ENCODE measurements around the gene SCRN2. TPM values are rescaled to one million over a fixed set of nuclear protein-coding genes. Genes with fewer than 3 reads are reported as not detected.

The SCRN2 gene
- total RNA-seq, 1 donor from 2014 or later: 14.9 TPM

DNA sequence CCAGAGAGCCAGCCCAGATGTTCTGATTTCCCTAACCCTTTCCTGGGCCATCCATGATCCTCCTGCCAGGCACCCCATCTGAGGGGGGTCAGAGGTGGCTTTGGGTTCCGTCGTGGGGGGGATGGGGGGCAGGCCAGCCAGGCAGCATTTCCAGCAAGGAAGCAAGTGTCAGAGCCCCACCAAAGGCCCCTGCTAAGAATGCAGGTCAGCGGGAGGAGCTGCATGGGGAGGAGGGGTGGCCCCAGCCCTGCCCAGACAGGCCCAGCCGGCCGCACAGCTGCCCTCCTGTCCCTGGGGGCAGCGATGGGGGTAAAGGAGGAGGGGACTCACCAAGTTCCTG is 2.3 kb upstream of the SCRN2 start:
- no peaks in the 10 kb centered on the region for H3K9me3 Mint-ChIP-seq (ENCODE audit: low read depth)
- H3K27ac Mint-ChIP-seq (ENCODE audit: unreplicated experiment): no peak overlapping the region
- TF ChIP-seq, protein P1, sequence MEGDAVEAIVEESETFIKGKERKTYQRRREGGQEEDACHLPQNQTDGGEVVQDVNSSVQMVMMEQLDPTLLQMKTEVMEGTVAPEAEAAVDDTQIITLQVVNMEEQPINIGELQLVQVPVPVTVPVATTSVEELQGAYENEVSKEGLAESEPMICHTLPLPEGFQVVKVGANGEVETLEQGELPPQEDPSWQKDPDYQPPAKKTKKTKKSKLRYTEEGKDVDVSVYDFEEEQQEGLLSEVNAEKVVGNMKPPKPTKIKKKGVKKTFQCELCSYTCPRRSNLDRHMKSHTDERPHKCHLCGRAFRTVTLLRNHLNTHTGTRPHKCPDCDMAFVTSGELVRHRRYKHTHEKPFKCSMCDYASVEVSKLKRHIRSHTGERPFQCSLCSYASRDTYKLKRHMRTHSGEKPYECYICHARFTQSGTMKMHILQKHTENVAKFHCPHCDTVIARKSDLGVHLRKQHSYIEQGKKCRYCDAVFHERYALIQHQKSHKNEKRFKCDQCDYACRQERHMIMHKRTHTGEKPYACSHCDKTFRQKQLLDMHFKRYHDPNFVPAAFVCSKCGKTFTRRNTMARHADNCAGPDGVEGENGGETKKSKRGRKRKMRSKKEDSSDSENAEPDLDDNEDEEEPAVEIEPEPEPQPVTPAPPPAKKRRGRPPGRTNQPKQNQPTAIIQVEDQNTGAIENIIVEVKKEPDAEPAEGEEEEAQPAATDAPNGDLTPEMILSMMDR (IDR thresholded peaks at IDR 0.05): peak; percentile 11
- H3K36me3 Mint-ChIP-seq (ENCODE audit: low read depth): no peaks in the 10 kb centered on the region
- no peak overlapping the region for H3K4me3 Mint-ChIP-seq (ENCODE audit: unreplicated experiment)
- no peak for DNase-seq (ENCODE audit: low spot score)
- H3K27me3 Mint-ChIP-seq (ENCODE audit: low read depth): peaks cover 18% of the 10 kb centered on the region
- peaks cover 27% of the 10 kb centered on the region for H3K4me1 Mint-ChIP-seq (ENCODE audit: low read depth)

DNA sequence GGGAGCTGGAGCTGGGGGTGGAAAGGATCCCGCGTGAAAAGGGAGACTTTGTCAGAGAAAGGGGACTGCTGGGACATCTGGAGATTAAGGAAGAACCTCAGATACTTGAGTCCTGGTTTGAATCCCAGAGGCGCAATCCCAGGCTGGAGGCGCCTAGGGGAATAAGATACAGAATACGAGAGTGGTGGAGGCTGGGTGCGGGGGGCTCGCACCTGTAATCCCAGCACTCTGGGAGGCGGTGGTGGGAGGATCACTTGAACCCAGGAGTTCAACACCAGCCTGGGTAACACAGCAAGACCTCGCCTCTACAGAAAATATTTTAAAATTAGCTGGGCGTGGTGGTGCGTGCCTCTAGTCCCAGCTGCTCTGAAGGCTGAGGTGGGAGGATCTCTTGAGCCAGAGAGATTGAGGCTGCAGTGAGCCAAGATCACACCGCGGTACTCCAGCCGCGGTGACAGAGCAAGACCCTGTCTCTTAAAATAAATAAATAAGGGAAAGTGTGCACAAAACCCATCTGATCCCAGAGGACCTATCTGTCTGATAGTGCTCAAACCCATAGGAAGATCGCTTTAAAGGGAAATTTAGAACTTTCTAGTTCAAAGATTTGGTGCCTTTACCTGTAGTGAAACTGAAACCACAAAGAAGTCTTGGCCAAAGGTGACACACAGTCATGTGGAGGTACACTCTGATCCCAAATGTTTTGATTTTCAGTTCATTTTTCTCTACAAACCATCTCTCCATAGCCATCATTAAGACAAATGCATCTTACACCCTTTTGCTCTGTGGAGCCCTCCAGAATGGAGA is 617 bp upstream of the SCRN2 start:
- Mint-ChIP-seq H3K36me3 (ENCODE audit: low read depth) (peaks cover 2% of the 10 kb centered on the region), H3K9me3 (ENCODE audit: low read depth) (no peaks in the 10 kb centered on the region), H3K27me3 (ENCODE audit: low read depth) (peaks cover 13% of the 10 kb centered on the region), H3K4me3 (ENCODE audit: unreplicated experiment) (peak overlapping the region; percentile 97), H3K27ac (ENCODE audit: unreplicated experiment) (peak overlapping the region; percentile 79), H3K4me1 (ENCODE audit: low read depth) (peaks cover 23% of the 10 kb centered on the region)
- TF ChIP-seq, protein P1 (IDR thresholded peaks at IDR 0.05): peak; percentile 68
- DNase-seq (ENCODE audit: low spot score): no peak

DNA sequence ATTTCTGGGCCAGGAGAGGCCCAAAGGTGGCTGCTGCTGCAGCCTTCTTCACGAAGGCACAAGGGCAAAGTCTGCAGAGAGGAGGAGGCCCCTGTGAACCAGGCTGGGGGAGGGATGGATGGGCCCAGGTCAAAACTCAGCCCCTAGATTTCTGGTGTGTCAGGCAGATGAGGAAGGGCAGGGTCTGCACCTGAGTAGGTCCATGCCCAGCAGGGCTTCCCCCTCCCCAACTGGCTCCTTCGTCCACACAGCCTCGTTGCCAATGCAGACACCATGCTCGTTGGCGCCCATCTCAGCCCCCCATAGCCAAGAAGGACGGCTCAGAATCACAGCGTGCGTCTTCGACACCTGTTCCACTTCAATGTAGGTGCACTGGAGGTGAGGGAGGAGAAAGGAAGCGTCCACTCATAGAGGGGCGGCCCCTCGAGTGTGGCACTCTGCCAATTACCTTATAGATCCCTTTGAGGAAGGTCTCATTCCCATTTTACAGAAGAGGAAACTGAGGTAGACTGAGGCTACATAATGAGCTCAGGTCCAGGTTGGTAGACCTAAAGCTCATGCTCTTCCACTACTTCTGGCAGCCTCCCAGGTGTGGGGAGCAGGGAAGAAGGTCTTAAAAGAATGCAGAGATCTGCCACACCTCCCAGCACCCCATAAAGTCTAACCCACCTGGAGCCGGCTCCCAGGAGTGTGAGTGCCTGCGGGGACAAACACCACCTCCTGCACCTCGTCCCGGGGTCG is 902 bp downstream of the SCRN2 start:
- peaks cover 3% of the 10 kb centered on the region for H3K27me3 Mint-ChIP-seq (ENCODE audit: low read depth)
- no peak for DNase-seq (ENCODE audit: low spot score)
- H3K27ac Mint-ChIP-seq (ENCODE audit: unreplicated experiment): no peak overlapping the region
- no peaks in the 10 kb centered on the region for H3K9me3 Mint-ChIP-seq (ENCODE audit: low read depth)
- H3K4me1 Mint-ChIP-seq (ENCODE audit: low read depth): peaks cover 23% of the 10 kb centered on the region
- peak overlapping the region; percentile 97 for H3K4me3 Mint-ChIP-seq (ENCODE audit: unreplicated experiment)
- H3K36me3 Mint-ChIP-seq (ENCODE audit: low read depth): peaks cover 2% of the 10 kb centered on the region
- TF ChIP-seq, protein P1 (IDR thresholded peaks at IDR 0.05): no peak

DNA sequence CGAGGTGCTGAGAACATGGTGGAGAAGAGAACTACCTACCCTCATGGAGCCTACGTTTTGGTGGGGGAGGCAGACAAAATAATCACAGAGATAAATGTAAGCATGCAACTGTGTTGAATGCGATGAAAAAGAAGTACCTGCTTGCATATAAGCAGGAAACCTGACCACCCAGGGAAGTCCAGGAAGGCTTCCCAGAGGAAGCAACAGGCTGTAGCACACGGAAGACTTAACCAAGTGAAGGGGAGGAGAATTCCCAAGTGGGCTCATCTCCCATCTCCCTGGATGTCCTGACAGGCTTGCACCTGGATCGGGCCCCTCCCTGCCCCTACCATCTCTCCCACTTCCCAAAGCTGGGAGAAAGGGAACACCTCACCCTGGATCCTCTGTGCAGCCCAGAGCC is 2.0 kb downstream of the SCRN2 start:
- TF ChIP-seq, protein P1 (IDR thresholded peaks at IDR 0.05): no peak
- Mint-ChIP-seq H3K27me3 (ENCODE audit: low read depth) (no peaks in the 10 kb centered on the region), H3K4me1 (ENCODE audit: low read depth) (peaks cover 23% of the 10 kb centered on the region), H3K9me3 (ENCODE audit: low read depth) (no peaks in the 10 kb centered on the region), H3K4me3 (ENCODE audit: unreplicated experiment) (no peak overlapping the region), H3K36me3 (ENCODE audit: low read depth) (peaks cover 2% of the 10 kb centered on the region), H3K27ac (ENCODE audit: unreplicated experiment) (no peak overlapping the region)
- no peak for DNase-seq (ENCODE audit: low spot score)

DNA sequence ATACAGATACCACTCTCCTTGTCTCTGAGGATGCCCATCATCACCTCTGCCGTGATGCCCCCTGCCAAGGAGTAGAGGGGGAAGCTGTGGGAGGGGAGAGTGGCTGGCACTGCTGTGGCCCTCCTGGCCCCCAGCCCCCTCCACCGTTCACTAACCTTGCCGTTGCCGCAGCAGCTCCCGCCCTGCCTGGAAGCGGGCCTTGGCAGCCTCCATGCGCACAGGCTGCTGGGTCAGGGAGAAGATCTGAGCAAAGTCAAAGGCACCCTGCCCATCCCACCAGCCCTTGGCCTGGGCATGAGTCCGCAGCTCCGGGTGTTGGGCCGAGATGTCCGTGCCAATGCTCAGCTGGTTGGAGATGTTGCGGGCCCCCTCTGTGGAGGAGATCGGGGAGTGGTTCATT is 2.4 kb downstream of the SCRN2 start:
- Mint-ChIP-seq H3K36me3 (ENCODE audit: low read depth) (peaks cover 2% of the 10 kb centered on the region), H3K27ac (ENCODE audit: unreplicated experiment) (no peak overlapping the region), H3K4me1 (ENCODE audit: low read depth) (peaks cover 23% of the 10 kb centered on the region), H3K4me3 (ENCODE audit: unreplicated experiment) (no peak overlapping the region), H3K9me3 (ENCODE audit: low read depth) (no peaks in the 10 kb centered on the region), H3K27me3 (ENCODE audit: low read depth) (no peaks in the 10 kb centered on the region)
- no peak for DNase-seq (ENCODE audit: low spot score)
- TF ChIP-seq, protein P1 (IDR thresholded peaks at IDR 0.05): no peak

Data from chondrocyte (in vitro differentiated cells).